Right lobe of liver (tissue), 6 donors: ENCODE data around the gene RAI1. TPM values are rescaled to one million over a fixed set of nuclear protein-coding genes. Genes with fewer than 3 reads are reported as not detected.

ENCODE experiments used
- ATAC-seq, 4 donors: fragments of 200-7000 bp; cut with Tn5 transposase; one replicate each; pipeline ENCODE4 v1.9.1; 2020; ENCODE audit warnings: mild to moderate bottlenecking in 4 of 4, moderate library complexity in 4 of 4
- DNase-seq, 3 donors: peaks; one replicate each; pipeline ENCODE4 v3.0.0-alpha.2; 2020
- H3K27ac ChIP-seq, 3 donors: fragments of 200-600 bp; one replicate each; pipeline ENCODE4 v1.8.0; 2022
- H3K27me3 ChIP-seq, 2 donors: fragments of 200-600 bp; one replicate each; pipeline ENCODE4 v1.8.0; 2022
- H3K36me3 ChIP-seq, 4 donors: fragments of 200-600 bp; sonication (generic) in 1 of 4; one replicate each; pipeline versions ENCODE4 v1.5.1 to v1.8.0; 2017 to 2022; ENCODE audit warnings: control low read depth in 1 of 4
- H3K4me1 ChIP-seq, 4 donors: fragments of 200-600 bp; sonication (generic) in 1 of 4; one replicate each; pipeline versions ENCODE4 v1.5.1 to v1.8.0; 2017 to 2022; ENCODE audit warnings: control low read depth in 1 of 4
- H3K4me3 ChIP-seq, 3 donors: fragments of 200-600 bp; one replicate each; pipeline ENCODE4 v1.8.0; 2022
- H3K9me3 ChIP-seq, 4 donors: fragments of 200-600 bp; sonication (generic) in 1 of 4; one replicate each; pipeline versions ENCODE4 v1.5.1 to v1.8.0; 2017 to 2022; ENCODE audit warnings: control low read depth in 1 of 4
- CTCF ChIP-seq, 4 donors: fragments of 200-600 bp in 3 of 4; fragments of 450-650 bp in 1 of 4; IDR thresholded peaks; one replicate each; pipeline versions ENCODE4 v1.5.1 to v1.8.0; 2016 to 2022; ENCODE audit warnings: antibody characterized with exemption in 4 of 4, mild to moderate bottlenecking in 2 of 4
- POLR2A ChIP-seq: fragments of 450-650 bp; IDR thresholded peaks from one replicate; pipeline ENCODE4 v1.6.1; 2017; ENCODE audit warnings: antibody characterized with exemption, mild to moderate bottlenecking
- WGBS: methylation state at CpG from one replicate; pipeline ENCODE4 v1.1.6; 2018; ENCODE audit warnings: low coverage, low lambda C conversion rate; ENCODE audit not compliant: insufficient coverage; ENCODE audit errors: missing lambda C conversion rate; 5-methylcytosine and 5-hydroxymethylcytosine counted together
- intact Hi-C, 2 donors: fragments of 100-400 bp; cut with DNase I; formaldehyde crosslinking; loops; one replicate each; pipeline versions ENCODE4 v1.11.2 to v1.14.1; 2022
- total RNA-seq, 6 experiments: library from RNA; depleted of rRNA in 2 of 6; stranded (reverse); fragments of >200 nt in 2 of 6; fragmentation: NEBNext Ultra II Directional in 3 of 6; extraction: Animal tissue kit (Norgen Biotek cat#: 25700) in 3 of 6; gene quantifications; one replicate each; pipeline versions ENCODE4 v1.1.0 to v1.2.4, GENCODE V29; 2016 to 2023
- donor health status: DM: no; HTN: yes; CAD: no.
- donor health status: DM: no; HTN: no; CAD: no.
- donor health status: DM: no; HTN: no; CAD: no.
- donor health status: DM: no; HTN: yes; CAD: no.
- donor health status: DM: no; HTN: yes; CAD: no.

RAI1 gene
- total RNA-seq, 6 experiments from 2014 or later, result 6.1 to 14.5 (median 8.4) TPM

GRCh38 chr17:17653343-17653742, 27.9 kb upstream of the RAI1 start:
- no peak for TF ChIP-seq POLR2A
- TF ChIP-seq CTCF (IDR thresholded peaks at IDR 0.05), result no peak
- H3K4me1 ChIP-seq, result no peaks in the 10 kb centered on the region
- no peak for DNase-seq
- intact Hi-C loops, result no loop called here
- H3K4me3 ChIP-seq, result no peak overlapping the region
- no CpG with 5 or more reads among the region's 3 CpGs for WGBS
- ATAC-seq, result no peak
- no peaks in the 10 kb centered on the region for H3K9me3 ChIP-seq
- H3K27ac ChIP-seq, result no peak overlapping the region
- no peaks in the 10 kb centered on the region for H3K36me3 ChIP-seq
- H3K27me3 ChIP-seq, result no peaks in the 10 kb centered on the region

GRCh38 chr17:17659340-17659739, 21.9 kb upstream of the RAI1 start:
- ATAC-seq (no peak), DNase-seq (no peak)
- intact Hi-C loops, result no loop called here
- no peaks in the 10 kb centered on the region for H3K27me3 ChIP-seq
- 71% methylated on average over 3 of the region's 4 CpGs for WGBS
- H3K4me3 ChIP-seq, result no peak overlapping the region
- H3K36me3 ChIP-seq, result no peaks in the 10 kb centered on the region
- H3K4me1 ChIP-seq, result no peaks in the 10 kb centered on the region
- H3K9me3 ChIP-seq, result no peaks in the 10 kb centered on the region
- H3K27ac ChIP-seq, result no peak overlapping the region
- TF ChIP-seq POLR2A (no peak), CTCF (IDR thresholded peaks at IDR 0.05) (no peak)

- ATAC-seq (no peak), DNase-seq (no peak)
- intact Hi-C loops, result loop anchor here in 1 of 2 donors (10.0 kb wide), 1 partner anchor 364 kb away; no protein-coding TSS in a partner anchor
- Histone ChIP-seq H3K27me3 (no peaks in the 10 kb centered on the region), H3K9me3 (no peaks in the 10 kb centered on the region), H3K36me3 (no peaks in the 10 kb centered on the region), H3K4me1 (no peaks in the 10 kb centered on the region), H3K27ac (no peak overlapping the region), H3K4me3 (no peak overlapping the region)
- WGBS, result 79% methylated on average over 5 of the region's 8 CpGs
- TF ChIP-seq POLR2A (no peak), CTCF (IDR thresholded peaks at IDR 0.05) (no peak)
These were observed 20.1 kb upstream of the RAI1 start for GRCh38 chr17:17661134-17661533.

- H3K36me3 ChIP-seq, result no peaks in the 10 kb centered on the region
- no peaks in the 10 kb centered on the region for H3K9me3 ChIP-seq
- no peak for TF ChIP-seq POLR2A
- TF ChIP-seq CTCF (IDR thresholded peaks at IDR 0.05), result no peak
- WGBS, result 87% methylated on average over 10 of the region's 10 CpGs
- no peak overlapping the region for H3K4me3 ChIP-seq
- H3K27me3 ChIP-seq, result no peaks in the 10 kb centered on the region
- no peak overlapping the region for H3K27ac ChIP-seq
- ATAC-seq (no peak), DNase-seq (no peak)
- intact Hi-C loops, result loop anchor here in 1 of 2 donors (10.0 kb wide), 1 partner anchor 363 kb away; no protein-coding TSS in a partner anchor
- no peaks in the 10 kb centered on the region for H3K4me1 ChIP-seq
These were observed 19.3 kb upstream of the RAI1 start for GRCh38 chr17:17661834-17662385.
